ENCODE measurements around the gene LRRC8A.

The LRRC8A gene

DNA sequence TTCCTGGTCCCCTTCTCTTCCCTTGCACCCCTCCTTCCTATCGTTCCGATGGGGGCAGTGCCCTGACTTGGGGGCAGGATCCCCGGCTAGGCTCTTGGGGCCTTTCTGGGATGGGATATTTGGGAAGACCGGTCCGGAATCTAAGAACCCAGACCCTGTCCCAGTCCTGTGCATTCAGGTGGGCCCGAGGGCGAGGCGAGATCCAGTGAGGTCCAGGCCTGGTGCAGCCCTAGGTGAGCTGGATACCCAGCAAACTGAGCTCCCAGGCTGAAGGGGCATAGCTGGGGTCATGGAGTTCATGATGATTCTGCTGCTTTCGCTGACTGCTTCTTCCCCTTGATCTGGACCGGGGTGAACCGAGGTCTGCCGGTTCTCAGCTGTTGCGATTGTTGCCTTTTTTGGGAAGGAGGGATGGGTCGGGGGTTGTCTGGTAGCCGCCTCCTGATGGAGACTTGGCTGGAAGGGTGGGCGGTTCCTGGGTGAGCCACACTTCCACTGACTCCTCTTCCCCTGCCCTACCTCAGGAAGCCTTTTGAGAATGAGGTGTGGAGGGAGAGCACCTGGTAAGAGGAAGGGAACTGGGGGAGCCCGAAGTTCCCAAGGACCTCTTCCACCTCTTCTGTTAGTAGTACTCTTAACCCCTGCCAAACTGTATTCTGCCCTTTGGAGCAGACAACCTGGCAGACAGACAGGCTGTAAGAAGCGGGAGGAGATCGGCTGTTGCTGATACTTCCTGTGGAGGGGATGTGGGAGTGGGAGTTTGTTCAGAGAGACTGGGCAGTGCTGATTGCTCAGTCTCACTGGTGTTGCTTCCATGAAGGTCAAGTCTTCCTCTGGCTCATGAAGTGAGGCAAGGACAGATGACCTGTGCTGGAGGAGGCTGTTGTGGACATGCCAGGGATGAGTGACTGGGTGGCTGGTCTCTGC, 1.0 kb downstream of the LRRC8A start:
- Histone ChIP-seq H2BK12ac (ENCODE audit: low read length) (no peak overlapping the region), H2AK5ac (ENCODE audit: low read depth, low read length) (no peak overlapping the region), H2BK5ac (ENCODE audit: low read length) (peak overlapping the region; percentile 45), H3K9ac (ENCODE audit: low read depth, low read length, poor library complexity) (peak overlapping the region; percentile 95), H3K4ac (ENCODE audit: low read length) (no peak overlapping the region), H2AFZ (ENCODE audit: low read length) (peak overlapping the region; percentile 97), H4K91ac (ENCODE audit: low read depth, low read length, poor library complexity) (no peak overlapping the region), H3K9me3 (replicated peaks in 1 of 2; ENCODE audit: control insufficient read depth in 2 of 2, insufficient read depth in 1 of 2, low read depth in 1 of 2, low read length in 2 of 2) (peaks cover 0 to 2% of the 10 kb centered on the region in 2 donors), H2BK120ac (ENCODE audit: low read depth, low read length) (no peak overlapping the region), H4K8ac (ENCODE audit: low read depth, low read length) (no peak overlapping the region), H3K18ac (ENCODE audit: low read length) (no peak overlapping the region), H3K14ac (ENCODE audit: low read length) (no peak overlapping the region), H3K79me1 (ENCODE audit: low read depth, low read length) (peaks cover 11% of the 10 kb centered on the region), H3K27ac (replicated peaks; ENCODE audit: low read length) (no peak overlapping the region), H3K23ac (ENCODE audit: low read depth, low read length, poor library complexity) (no peak overlapping the region), H3K4me2 (ENCODE audit: insufficient read depth, low read length, poor library complexity, severe bottlenecking) (peak overlapping the region; percentile 74), H3K4me3 (ENCODE audit: low read length in 2 of 2) (peak overlapping the region; percentile 93 to 97), H3K36me3 (replicated peaks in 1 of 2; ENCODE audit: control insufficient read depth in 2 of 2, insufficient read depth in 2 of 2, low read length in 2 of 2) (peaks cover 12 to 29% of the 10 kb centered on the region in 2 donors), H3K4me1 (ENCODE audit: control insufficient read depth in 2 of 2, insufficient read depth in 1 of 2, low read depth in 1 of 2, low read length in 2 of 2) (peaks cover 3 to 9% of the 10 kb centered on the region in 2 donors), H2BK15ac (ENCODE audit: low read length) (no peak overlapping the region), H3K27me3 (ENCODE audit: control insufficient read depth in 3 of 3, insufficient read depth in 3 of 3, low read depth in 1 of 3, low read length in 3 of 3) (no peaks in the 10 kb centered on the region)
- DNase-seq (ENCODE audit: low spot score), result no peak
- no CpG with 5 or more reads among the region's 19 CpGs for WGBS, 2 donors (ENCODE audit: extremely low coverage in 2 of 2, insufficient read length in 2 of 2, insufficient replicate concordance in 1 of 2)

DNA sequence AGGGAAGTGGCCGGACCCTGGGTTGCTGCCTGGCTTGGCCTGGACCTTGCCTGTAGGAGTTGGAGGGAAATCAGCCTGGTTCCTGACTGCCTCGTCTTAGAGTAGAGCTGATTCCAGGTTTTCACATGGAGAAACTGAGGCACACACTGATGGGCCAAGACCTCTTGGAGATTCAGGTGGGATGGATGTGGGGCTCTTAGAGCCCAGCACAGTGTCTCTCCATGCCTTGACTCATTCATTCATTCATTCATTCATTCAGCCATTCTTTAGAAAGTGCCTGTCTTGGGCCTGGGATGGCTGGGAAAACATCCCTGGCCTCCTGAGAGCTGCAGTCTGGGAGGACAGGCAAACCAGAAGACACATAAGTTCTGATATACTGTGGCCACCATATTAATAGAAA, 2.2 kb downstream of the LRRC8A start:
- Histone ChIP-seq H4K8ac (ENCODE audit: low read depth, low read length) (no peak overlapping the region), H2AK5ac (ENCODE audit: low read depth, low read length) (no peak overlapping the region), H3K36me3 (replicated peaks in 1 of 2; ENCODE audit: control insufficient read depth in 2 of 2, insufficient read depth in 2 of 2, low read length in 2 of 2) (peaks cover 22 to 41% of the 10 kb centered on the region in 2 donors), H3K27me3 (ENCODE audit: control insufficient read depth in 3 of 3, insufficient read depth in 3 of 3, low read depth in 1 of 3, low read length in 3 of 3) (no peaks in the 10 kb centered on the region), H3K9me3 (replicated peaks in 1 of 2; ENCODE audit: control insufficient read depth in 2 of 2, insufficient read depth in 1 of 2, low read depth in 1 of 2, low read length in 2 of 2) (peaks cover 0 to 2% of the 10 kb centered on the region in 2 donors), H3K14ac (ENCODE audit: low read length) (no peak overlapping the region), H3K79me1 (ENCODE audit: low read depth, low read length) (peaks cover 18% of the 10 kb centered on the region), H3K9ac (ENCODE audit: low read depth, low read length, poor library complexity) (no peak overlapping the region), H3K4me3 (ENCODE audit: low read length in 2 of 2) (no peak overlapping the region), H3K18ac (ENCODE audit: low read length) (no peak overlapping the region), H3K4me1 (ENCODE audit: control insufficient read depth in 2 of 2, insufficient read depth in 1 of 2, low read depth in 1 of 2, low read length in 2 of 2) (peaks cover 9 to 12% of the 10 kb centered on the region in 2 donors), H3K23ac (ENCODE audit: low read depth, low read length, poor library complexity) (no peak overlapping the region), H2BK5ac (ENCODE audit: low read length) (no peak overlapping the region), H3K27ac (replicated peaks; ENCODE audit: low read length) (no peak overlapping the region), H2AFZ (ENCODE audit: low read length) (no peak overlapping the region), H2BK12ac (ENCODE audit: low read length) (no peak overlapping the region), H3K4me2 (ENCODE audit: insufficient read depth, low read length, poor library complexity, severe bottlenecking) (no peak overlapping the region), H3K4ac (ENCODE audit: low read length) (no peak overlapping the region), H2BK120ac (ENCODE audit: low read depth, low read length) (no peak overlapping the region), H4K91ac (ENCODE audit: low read depth, low read length, poor library complexity) (no peak overlapping the region), H2BK15ac (ENCODE audit: low read length) (no peak overlapping the region)
- no CpG with 5 or more reads among the region's 2 CpGs for WGBS, 2 donors (ENCODE audit: extremely low coverage in 2 of 2, insufficient read length in 2 of 2, insufficient replicate concordance in 1 of 2)
- no peak for DNase-seq (ENCODE audit: low spot score)

DNA sequence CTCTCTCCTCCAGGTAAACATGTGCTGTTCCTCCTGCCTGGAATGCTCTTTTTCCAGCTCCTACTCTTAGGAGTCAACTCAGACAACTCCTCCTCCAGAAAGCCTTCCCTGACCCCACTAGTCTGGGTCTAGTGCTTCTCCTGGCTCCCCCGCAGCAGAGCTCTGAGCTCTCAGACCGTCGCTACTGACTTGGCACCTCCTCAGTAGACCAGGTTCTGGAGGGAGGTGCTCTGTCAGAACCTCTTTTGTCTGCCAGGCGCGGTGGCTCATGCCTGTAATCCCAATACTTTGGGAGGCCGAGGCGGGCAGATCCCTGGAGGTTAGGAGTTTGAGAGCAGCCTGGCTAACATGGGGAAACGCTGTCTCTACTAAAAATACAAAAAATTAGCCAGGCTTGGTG, 3.4 kb downstream of the LRRC8A start:
- DNase-seq (ENCODE audit: low spot score), result no peak

DNA sequence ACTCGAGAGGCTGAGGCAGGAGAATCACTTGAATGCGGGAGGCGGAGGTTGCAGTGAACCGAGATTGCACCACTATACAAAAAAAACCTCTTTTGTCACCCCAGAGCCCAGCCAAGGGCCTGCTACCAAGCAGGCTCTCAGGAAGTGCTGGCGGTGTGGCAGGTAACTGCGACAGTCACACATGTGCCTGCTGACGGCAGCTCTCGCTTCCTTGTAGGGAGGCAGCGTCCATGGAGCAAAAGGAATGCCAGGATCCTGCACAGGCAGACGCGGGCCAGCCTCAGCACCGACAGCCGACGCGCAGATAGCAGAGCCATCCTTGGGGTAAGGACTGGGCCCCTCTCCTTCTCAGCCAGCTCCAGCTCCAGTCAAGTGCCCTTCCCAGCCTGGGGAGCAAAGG, 3.9 kb downstream of the LRRC8A start:
- WGBS, 2 donors (ENCODE audit: extremely low coverage in 2 of 2, insufficient read length in 2 of 2, insufficient replicate concordance in 1 of 2), result no CpG with 5 or more reads among the region's 15 CpGs

More for the DNA sequence above, 3.4 kb downstream of the LRRC8A start:
- no peak overlapping the region for H3K14ac ChIP-seq (ENCODE audit: low read length)
- H3K9me3 ChIP-seq (replicated peaks in 1 of 2; ENCODE audit: control insufficient read depth in 2 of 2, insufficient read depth in 1 of 2, low read depth in 1 of 2, low read length in 2 of 2), result no peaks in the 10 kb centered on the region
- no peak overlapping the region for H3K23ac ChIP-seq (ENCODE audit: low read depth, low read length, poor library complexity)
- no peak overlapping the region for H2AK5ac ChIP-seq (ENCODE audit: low read depth, low read length)
- no peak overlapping the region for H4K8ac ChIP-seq (ENCODE audit: low read depth, low read length)
- H3K4me3 ChIP-seq (ENCODE audit: low read length in 2 of 2), result no peak overlapping the region
- H3K79me1 ChIP-seq (ENCODE audit: low read depth, low read length), result peaks cover 18% of the 10 kb centered on the region
- H3K36me3 ChIP-seq (replicated peaks in 1 of 2; ENCODE audit: control insufficient read depth in 2 of 2, insufficient read depth in 2 of 2, low read length in 2 of 2), result peaks cover 23 to 47% of the 10 kb centered on the region in 2 donors
- H4K91ac ChIP-seq (ENCODE audit: low read depth, low read length, poor library complexity), result no peak overlapping the region
- H2BK12ac ChIP-seq (ENCODE audit: low read length), result no peak overlapping the region
- H3K4me2 ChIP-seq (ENCODE audit: insufficient read depth, low read length, poor library complexity, severe bottlenecking), result no peak overlapping the region
- H3K27ac ChIP-seq (replicated peaks; ENCODE audit: low read length), result no peak overlapping the region
- no peak overlapping the region for H2BK15ac ChIP-seq (ENCODE audit: low read length)
- H3K9ac ChIP-seq (ENCODE audit: low read depth, low read length, poor library complexity), result no peak overlapping the region
- H3K4me1 ChIP-seq (ENCODE audit: control insufficient read depth in 2 of 2, insufficient read depth in 1 of 2, low read depth in 1 of 2, low read length in 2 of 2), result peaks cover 9 to 12% of the 10 kb centered on the region in 2 donors
- no peak overlapping the region for H2BK120ac ChIP-seq (ENCODE audit: low read depth, low read length)
- no peak overlapping the region for H3K4ac ChIP-seq (ENCODE audit: low read length)
- H3K27me3 ChIP-seq (ENCODE audit: control insufficient read depth in 3 of 3, insufficient read depth in 3 of 3, low read depth in 1 of 3, low read length in 3 of 3), result no peaks in the 10 kb centered on the region
- no peak overlapping the region for H2AFZ ChIP-seq (ENCODE audit: low read length)
- WGBS, 2 donors (ENCODE audit: extremely low coverage in 2 of 2, insufficient read length in 2 of 2, insufficient replicate concordance in 1 of 2), result no CpG with 5 or more reads among the region's 8 CpGs
- no peak overlapping the region for H2BK5ac ChIP-seq (ENCODE audit: low read length)
- H3K18ac ChIP-seq (ENCODE audit: low read length), result no peak overlapping the region

More for the DNA sequence above, 3.9 kb downstream of the LRRC8A start:
- Histone ChIP-seq H4K91ac (ENCODE audit: low read depth, low read length, poor library complexity) (no peak overlapping the region), H3K23ac (ENCODE audit: low read depth, low read length, poor library complexity) (no peak overlapping the region), H3K27ac (replicated peaks; ENCODE audit: low read length) (no peak overlapping the region), H3K4ac (ENCODE audit: low read length) (no peak overlapping the region), H2AK5ac (ENCODE audit: low read depth, low read length) (no peak overlapping the region), H3K4me1 (ENCODE audit: control insufficient read depth in 2 of 2, insufficient read depth in 1 of 2, low read depth in 1 of 2, low read length in 2 of 2) (peaks cover 9 to 11% of the 10 kb centered on the region in 2 donors), H3K9me3 (replicated peaks in 1 of 2; ENCODE audit: control insufficient read depth in 2 of 2, insufficient read depth in 1 of 2, low read depth in 1 of 2, low read length in 2 of 2) (no peaks in the 10 kb centered on the region), H2BK12ac (ENCODE audit: low read length) (no peak overlapping the region), H2BK5ac (ENCODE audit: low read length) (no peak overlapping the region), H3K4me3 (ENCODE audit: low read length in 2 of 2) (peak overlapping the region in 1 of 2 donors; percentile 10), H2BK15ac (ENCODE audit: low read length) (no peak overlapping the region), H3K4me2 (ENCODE audit: insufficient read depth, low read length, poor library complexity, severe bottlenecking) (no peak overlapping the region), H2AFZ (ENCODE audit: low read length) (no peak overlapping the region), H3K14ac (ENCODE audit: low read length) (no peak overlapping the region), H3K18ac (ENCODE audit: low read length) (no peak overlapping the region), H3K36me3 (replicated peaks in 1 of 2; ENCODE audit: control insufficient read depth in 2 of 2, insufficient read depth in 2 of 2, low read length in 2 of 2) (peaks cover 23 to 51% of the 10 kb centered on the region in 2 donors), H3K9ac (ENCODE audit: low read depth, low read length, poor library complexity) (peak overlapping the region; percentile 61), H3K27me3 (ENCODE audit: control insufficient read depth in 3 of 3, insufficient read depth in 3 of 3, low read depth in 1 of 3, low read length in 3 of 3) (no peaks in the 10 kb centered on the region), H3K79me1 (ENCODE audit: low read depth, low read length) (peaks cover 20% of the 10 kb centered on the region), H2BK120ac (ENCODE audit: low read depth, low read length) (no peak overlapping the region), H4K8ac (ENCODE audit: low read depth, low read length) (no peak overlapping the region)
- no peak for DNase-seq (ENCODE audit: low spot score)

All from neuronal stem cell (in vitro differentiated cells).